K562 (cell line): ENCODE measurements around the gene UNC93B1.

Experiments
- BHLHE40 ChIP-seq: IDR thresholded peaks from 2 replicates; pipeline ENCODE4 v1.6.1; 2011; ENCODE audit warnings: low read length, improper control_type of control experiment
- CBX3 ChIP-seq, 2 experiments: IDR thresholded peaks; 1 replicate in 1 of 2; 2 replicates in 1 of 2; pipeline ENCODE4 v1.6.1; 2012; ENCODE audit warnings: inconsistent platforms in 2 of 2, low read length in 2 of 2, borderline replicate concordance in 1 of 2, control low read depth in 1 of 2
- EZH2 ChIP-seq: IDR thresholded peaks from 2 replicates; pipeline ENCODE4 v1.6.1; 2012; ENCODE audit warnings: low read depth, mild to moderate bottlenecking, inconsistent platforms, low read length, borderline replicate concordance
- HNRNPK ChIP-seq: fragments of 200-400 bp; formaldehyde crosslinking; IDR thresholded peaks from one replicate; pipeline ENCODE4 v1.6.1; 2018; ENCODE audit warnings: mild to moderate bottlenecking, low read depth, low read length; ENCODE audit not compliant: poor library complexity, severe bottlenecking
- MYC ChIP-seq, 2 experiments: fragments of 250-450 bp in 1 of 2; sonication (Bioruptor Pico) in 1 of 2; IDR thresholded peaks; 2 replicates each; pipeline versions ENCODE4 v1.5.1 to v1.6.1; 2012 to 2021; ENCODE audit warnings: low read depth in 2 of 2, borderline replicate concordance in 1 of 2, improper control_type of control experiment in 1 of 2, low read length in 1 of 2, mild to moderate bottlenecking in 1 of 2, moderate library complexity in 1 of 2
- NR2F6 ChIP-seq: fragments of 450-650 bp; formaldehyde crosslinking; IDR thresholded peaks from 2 replicates; pipeline ENCODE4 v1.4.0; 2020; ENCODE audit warnings: mild to moderate bottlenecking
- PHB ChIP-seq: fragments of 250-450 bp; sonication (Bioruptor Pico); IDR thresholded peaks from 2 replicates; pipeline ENCODE4 v1.5.0; 2021
- RAD51 ChIP-seq: fragments of 450-650 bp; IDR thresholded peaks from 2 replicates; pipeline ENCODE4 v1.7.1; 2016; ENCODE audit warnings: low read depth, mild to moderate bottlenecking, borderline replicate concordance
- RFX5 ChIP-seq: IDR thresholded peaks from 2 replicates; pipeline ENCODE4 v1.6.1; 2011; ENCODE audit warnings: low read depth, mild to moderate bottlenecking, improper control_type of control experiment, low read length
- TCF7 ChIP-seq: sonication (generic); IDR thresholded peaks from 2 replicates; pipeline ENCODE4 v1.6.1; 2016; ENCODE audit warnings: antibody characterized with exemption, borderline replicate concordance
- ZFP30 ChIP-seq: fragments of 250-450 bp; sonication (Bioruptor Pico); IDR thresholded peaks from 2 replicates; pipeline ENCODE4 v1.8.0; 2022; ENCODE audit warnings: moderate library complexity, mild to moderate bottlenecking, inconsistent platforms, borderline replicate concordance
- ZNF146 ChIP-seq: IDR thresholded peaks from one replicate; pipeline ENCODE4 v1.6.1; 2018; ENCODE audit warnings: missing compliant biosample characterization; ENCODE audit not compliant: unreplicated experiment
- ZZZ3 ChIP-seq: fragments of 450-650 bp; IDR thresholded peaks from 2 replicates; pipeline ENCODE4 v1.6.1; 2016; ENCODE audit warnings: antibody characterized with exemption, mild to moderate bottlenecking, moderate library complexity
- TF ChIP-seq, protein P1 (sequence below), 3 experiments: IDR thresholded peaks in 2 of 3; conservative IDR thresholded peaks in 1 of 3; 2 replicates each; pipeline ENCODE4 v1.5.1; 2011 to 2012; ENCODE audit warnings: low read length in 3 of 3, mild to moderate bottlenecking in 3 of 3, control low read depth in 2 of 3, improper control_type of control experiment in 1 of 3, inconsistent platforms in 1 of 3, low read depth in 1 of 3, mixed read lengths in 1 of 3, moderate library complexity in 1 of 3; ENCODE audit not compliant: insufficient read depth in 2 of 3

DNA sequence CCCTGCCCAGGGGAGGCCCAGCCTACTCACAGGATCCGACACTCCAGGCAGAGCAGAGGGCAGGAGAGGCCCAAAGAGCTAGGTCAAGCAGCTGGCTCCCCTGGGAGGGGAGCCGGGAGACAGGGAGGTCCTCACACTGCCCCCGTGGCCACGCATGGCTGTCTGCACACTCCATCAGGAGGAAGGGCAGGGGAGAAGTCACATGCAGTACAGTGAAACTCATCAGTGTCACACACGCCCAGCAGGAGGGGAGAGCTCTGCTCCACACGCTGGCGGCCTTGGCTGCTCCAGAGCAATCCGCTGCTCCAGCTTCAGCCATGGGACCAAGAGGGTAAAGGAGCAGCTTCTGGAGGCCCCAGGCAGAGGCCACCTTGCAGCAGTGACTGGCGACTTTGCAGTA, 49.2 kb upstream of the UNC93B1 start:
- no peak for TF ChIP-seq RAD51
- TF ChIP-seq, protein P1, sequence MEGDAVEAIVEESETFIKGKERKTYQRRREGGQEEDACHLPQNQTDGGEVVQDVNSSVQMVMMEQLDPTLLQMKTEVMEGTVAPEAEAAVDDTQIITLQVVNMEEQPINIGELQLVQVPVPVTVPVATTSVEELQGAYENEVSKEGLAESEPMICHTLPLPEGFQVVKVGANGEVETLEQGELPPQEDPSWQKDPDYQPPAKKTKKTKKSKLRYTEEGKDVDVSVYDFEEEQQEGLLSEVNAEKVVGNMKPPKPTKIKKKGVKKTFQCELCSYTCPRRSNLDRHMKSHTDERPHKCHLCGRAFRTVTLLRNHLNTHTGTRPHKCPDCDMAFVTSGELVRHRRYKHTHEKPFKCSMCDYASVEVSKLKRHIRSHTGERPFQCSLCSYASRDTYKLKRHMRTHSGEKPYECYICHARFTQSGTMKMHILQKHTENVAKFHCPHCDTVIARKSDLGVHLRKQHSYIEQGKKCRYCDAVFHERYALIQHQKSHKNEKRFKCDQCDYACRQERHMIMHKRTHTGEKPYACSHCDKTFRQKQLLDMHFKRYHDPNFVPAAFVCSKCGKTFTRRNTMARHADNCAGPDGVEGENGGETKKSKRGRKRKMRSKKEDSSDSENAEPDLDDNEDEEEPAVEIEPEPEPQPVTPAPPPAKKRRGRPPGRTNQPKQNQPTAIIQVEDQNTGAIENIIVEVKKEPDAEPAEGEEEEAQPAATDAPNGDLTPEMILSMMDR (IDR thresholded peaks at IDR 0.05 in 2 of 3, conservative IDR thresholded peaks at IDR 0.05 in 1 of 3; ENCODE audit: insufficient read depth in 2 of 3, low read depth in 1 of 3, low read length in 3 of 3) = no peak
- TF ChIP-seq NR2F6 (CRISPR knock-in tag) = no peak
- TF ChIP-seq ZZZ3 = no peak
- no peak for TF ChIP-seq CBX3 (IDR thresholded peaks at IDR 0.05; ENCODE audit: borderline replicate concordance in 1 of 2, low read length in 2 of 2)
- TF ChIP-seq RFX5 = no peak
- TF ChIP-seq TCF7 = no peak
- TF ChIP-seq PHB (CRISPR knock-in tag) = no peak
- TF ChIP-seq ZNF146 (CRISPR knock-in tag) = no peak
- TF ChIP-seq ZFP30 (CRISPR knock-in tag) = no peak
- TF ChIP-seq BHLHE40 = no peak
- TF ChIP-seq EZH2 = no peak
- no peak for TF ChIP-seq MYC (IDR thresholded peaks at IDR 0.05; ENCODE audit: low read depth, low read length)
- TF ChIP-seq MYC (CRISPR knock-in tag; IDR thresholded peaks at IDR 0.05; ENCODE audit: borderline replicate concordance, low read depth) = no peak
- no peak for TF ChIP-seq HNRNPK
